ENCODE results near the gene KPNA4.

The KPNA4 gene

GRCh38 chr3:160574636-160575035, 9.3 kb upstream of the KPNA4 start:
- TF ChIP-seq SIN3A (IDR thresholded peaks at IDR 0.05; ENCODE audit: borderline replicate concordance, insufficient read depth, low read length) (no peak), FOXP2 (optimal IDR thresholded peaks at IDR 0.05; ENCODE audit: borderline replicate concordance, extremely low read depth, extremely low read length, insufficient read depth) (no peak), POLR2AphosphoS5 (IDR thresholded peaks at IDR 0.05; ENCODE audit: low read depth, low read length) (no peak), REST (IDR thresholded peaks at IDR 0.05; ENCODE audit: insufficient read depth in 1 of 2, low read depth in 2 of 2, low read length in 2 of 2) (no peak), TAF1 (IDR thresholded peaks at IDR 0.05; ENCODE audit: borderline replicate concordance, insufficient read depth, low read length) (no peak)

DNA sequence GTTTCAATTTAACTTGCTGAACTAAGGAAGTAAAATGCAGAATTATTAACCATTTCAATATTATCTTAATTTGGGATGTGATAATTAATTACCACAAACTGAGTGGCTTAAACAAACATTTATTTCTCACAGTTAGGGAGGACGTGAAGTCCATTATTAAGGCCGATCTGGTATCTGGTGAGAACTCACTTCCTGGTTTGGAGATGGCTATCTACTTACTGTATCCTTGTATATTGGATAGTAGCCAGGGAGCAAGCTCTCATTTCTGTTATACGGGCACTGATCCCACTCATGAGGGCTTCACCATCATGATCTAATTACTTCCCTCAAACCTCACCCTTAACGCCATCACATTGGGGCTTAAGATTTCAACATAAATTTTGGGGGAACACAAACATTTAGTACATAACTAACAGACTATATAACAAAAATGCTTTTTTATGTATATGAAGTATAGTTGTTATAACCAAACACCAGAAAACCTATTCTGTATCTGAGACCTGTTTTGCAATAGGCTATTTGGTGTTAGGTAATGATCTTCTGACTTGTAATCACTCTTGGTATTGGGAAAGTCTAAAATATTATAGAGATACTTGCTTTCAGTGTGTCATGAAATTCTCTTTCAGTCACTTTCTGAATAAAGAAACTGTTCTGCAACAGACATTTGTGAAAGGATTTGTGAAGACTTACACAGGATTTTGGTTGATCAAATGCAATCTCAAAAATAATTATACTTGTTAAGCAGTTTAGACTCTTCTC, 4.7 kb upstream of the KPNA4 start:
- TF ChIP-seq POLR2AphosphoS5 (IDR thresholded peaks at IDR 0.05; ENCODE audit: low read depth, low read length) (no peak; the same call in 1 of the 2 replicates), SIN3A (IDR thresholded peaks at IDR 0.05; ENCODE audit: borderline replicate concordance, insufficient read depth, low read length) (no peak), TAF1 (IDR thresholded peaks at IDR 0.05; ENCODE audit: borderline replicate concordance, insufficient read depth, low read length) (no peak), REST (IDR thresholded peaks at IDR 0.05; ENCODE audit: insufficient read depth in 1 of 2, low read depth in 2 of 2, low read length in 2 of 2) (no peak), FOXP2 (optimal IDR thresholded peaks at IDR 0.05; ENCODE audit: borderline replicate concordance, extremely low read depth, extremely low read length, insufficient read depth) (no peak)

DNA sequence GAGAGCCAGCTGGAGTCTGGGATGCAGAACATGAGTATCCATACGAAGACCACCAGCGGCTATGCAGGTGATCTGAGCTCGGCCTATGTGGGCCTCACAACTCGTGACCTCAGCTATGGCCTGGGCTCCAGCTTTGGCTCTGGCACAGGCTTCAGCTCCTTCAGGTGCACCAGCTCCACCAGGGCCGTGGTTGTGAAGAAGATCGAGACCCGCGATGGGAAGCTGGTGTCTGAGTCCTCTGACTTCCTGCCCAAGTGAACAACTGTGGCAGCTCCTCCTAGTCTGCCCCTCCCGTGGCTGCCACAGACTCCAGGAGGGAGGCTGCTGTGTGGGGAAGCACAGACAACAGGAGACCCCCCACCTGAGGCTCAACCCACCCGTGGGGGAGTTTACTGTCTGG, 3.6 kb upstream of the KPNA4 start:
- TF ChIP-seq SIN3A (IDR thresholded peaks at IDR 0.05; ENCODE audit: borderline replicate concordance, insufficient read depth, low read length): no peak
- no peak for TF ChIP-seq POLR2AphosphoS5 (IDR thresholded peaks at IDR 0.05; ENCODE audit: low read depth, low read length)
- no peak for TF ChIP-seq FOXP2 (optimal IDR thresholded peaks at IDR 0.05; ENCODE audit: borderline replicate concordance, extremely low read depth, extremely low read length, insufficient read depth)
- TF ChIP-seq REST (IDR thresholded peaks at IDR 0.05; ENCODE audit: insufficient read depth in 1 of 2, low read depth in 2 of 2, low read length in 2 of 2): no peak
- TF ChIP-seq TAF1 (IDR thresholded peaks at IDR 0.05; ENCODE audit: borderline replicate concordance, insufficient read depth, low read length): no peak

DNA sequence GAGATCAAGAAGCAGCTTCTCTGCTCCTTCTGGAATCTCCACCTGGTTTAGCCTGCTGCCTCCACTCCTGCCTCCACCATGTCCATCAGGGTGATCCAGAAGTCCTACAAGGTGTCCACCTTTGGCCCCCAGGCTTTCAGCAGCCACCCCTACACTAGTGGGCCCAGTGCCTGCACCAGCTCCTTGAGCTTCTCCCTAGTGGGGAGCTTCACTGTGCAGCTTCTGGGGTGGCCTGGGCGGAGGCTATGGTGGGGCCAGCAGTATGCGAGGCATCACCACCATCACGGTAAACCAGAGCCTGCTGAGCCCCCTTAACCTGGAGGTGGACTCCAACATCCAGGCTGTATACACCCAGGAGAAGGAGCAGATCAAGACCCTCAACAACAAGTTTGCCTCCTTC, 2.4 kb upstream of the KPNA4 start:
- TF ChIP-seq SIN3A (IDR thresholded peaks at IDR 0.05; ENCODE audit: borderline replicate concordance, insufficient read depth, low read length) (no peak), TAF1 (IDR thresholded peaks at IDR 0.05; ENCODE audit: borderline replicate concordance, insufficient read depth, low read length) (no peak), POLR2AphosphoS5 (IDR thresholded peaks at IDR 0.05; ENCODE audit: low read depth, low read length) (no peak), REST (IDR thresholded peaks at IDR 0.05; ENCODE audit: insufficient read depth in 1 of 2, low read depth in 2 of 2, low read length in 2 of 2) (no peak), FOXP2 (optimal IDR thresholded peaks at IDR 0.05; ENCODE audit: borderline replicate concordance, extremely low read depth, extremely low read length, insufficient read depth) (no peak)
